HepG2 (cell line): ENCODE data around the gene CNTNAP1. TPM values are rescaled to one million over a fixed set of nuclear protein-coding genes. Genes with fewer than 3 reads are reported as not detected.
A peak's percentile ranks its signal among the peaks of the same experiment; 100 is the strongest.

Experiments used
- AHDC1 ChIP-seq: sonication (generic); formaldehyde crosslinking; IDR thresholded peaks from 2 replicates; pipeline ENCODE4 v1.5.1; 2020; ENCODE audit warnings: mild to moderate bottlenecking, missing genetic modification reagents, borderline replicate concordance
- DPF2 ChIP-seq: sonication (generic); formaldehyde crosslinking; IDR thresholded peaks from 2 replicates; pipeline ENCODE4 v1.4.0; 2020; ENCODE audit warnings: mild to moderate bottlenecking, low read depth, missing genetic modification reagents, borderline replicate concordance
- KMT2A ChIP-seq: sonication (generic); formaldehyde crosslinking; IDR thresholded peaks from 2 replicates; pipeline ENCODE4 v1.4.0; 2020; ENCODE audit warnings: missing genetic modification reagents
- MAFK ChIP-seq, 2 experiments: IDR thresholded peaks in 1 of 2; conservative IDR thresholded peaks in 1 of 2; 2 replicates each; pipeline ENCODE4 v1.6.1; 2011; ENCODE audit warnings: improper control_type of control experiment in 2 of 2, low read length in 2 of 2
- SKIL ChIP-seq: sonication (generic); formaldehyde crosslinking; IDR thresholded peaks from 2 replicates; pipeline ENCODE4 v1.8.0; 2022; ENCODE audit warnings: missing genetic modification reagents, mild to moderate bottlenecking, moderate library complexity, borderline replicate concordance
- SRSF9 ChIP-seq: fragments of 200-400 bp; formaldehyde crosslinking; IDR thresholded peaks from 2 replicates; pipeline ENCODE4 v1.6.1; 2018; ENCODE audit warnings: borderline replicate concordance, mild to moderate bottlenecking, low read depth, low read length; ENCODE audit not compliant: insufficient read depth, poor library complexity, severe bottlenecking
- TFDP1 ChIP-seq: IDR thresholded peaks from 2 replicates; pipeline ENCODE4 v1.6.1; 2016; ENCODE audit warnings: missing compliant biosample characterization, missing genetic modification reagents, borderline replicate concordance
- ZHX2 ChIP-seq, 2 experiments: sonication (generic) in 1 of 2; formaldehyde crosslinking in 1 of 2; IDR thresholded peaks; 2 replicates each; pipeline versions ENCODE4 v1.6.1 to v1.9.0; 2014 to 2022; ENCODE audit warnings: antibody characterized with exemption in 1 of 2, borderline replicate concordance in 1 of 2, inconsistent platforms in 1 of 2, low read depth in 1 of 2, missing genetic modification reagents in 1 of 2
- ZMYM4 ChIP-seq: sonication (generic); formaldehyde crosslinking; IDR thresholded peaks from 2 replicates; pipeline ENCODE4 v1.8.1; 2023; ENCODE audit warnings: mild to moderate bottlenecking, missing genetic modification reagents
- ZNF652 ChIP-seq: IDR thresholded peaks from 2 replicates; pipeline ENCODE4 v1.6.1; 2016; ENCODE audit warnings: low read depth, borderline replicate concordance
- ZNF672 ChIP-seq: sonication (generic); formaldehyde crosslinking; IDR thresholded peaks from 2 replicates; pipeline ENCODE4 v1.8.1; 2022; ENCODE audit warnings: missing genetic modification reagents
- polyA plus RNA-seq, 8 experiments: library from polyadenylated mRNA; depleted of rRNA in 3 of 8; stranded (reverse) in 7 of 8; unstranded in 1 of 8; fragments of >200 nt; fragmentation: Illumina TruSeq in 4 of 8; extraction: Trizol in 4 of 8; gene quantifications; 2 replicates each; pipeline versions ENCODE4 v1.2.1 to v1.2.3, GENCODE V29; 2011 to 2016; ENCODE audit warnings: low read depth in 4 of 8, missing spikeins in 1 of 8, mixed read lengths in 1 of 8; ENCODE audit not compliant: insufficient read depth in 1 of 8
- total RNA-seq, 5 experiments: library from RNA; depleted of rRNA; stranded (reverse); fragments of >200 nt; fragmentation: Illumina TruSeq; extraction: Trizol; gene quantifications; 2 replicates each; pipeline ENCODE4 v1.2.3, GENCODE V29; 2016; ENCODE audit warnings: low read depth in 1 of 5

Gene CNTNAP1
- total and polyA plus RNA-seq, 2 of the 13 experiments (the other 11 are each of a cell fraction or from before 2014, with no cell fraction given), result 4.5 to 7.7 TPM

GRCh38 chr17:42677012-42677857, 5.1 kb upstream of the CNTNAP1 start (continued):
- TF ChIP-seq ZHX2 (IDR thresholded peaks at IDR 0.05; ENCODE audit: low read depth), result peak; percentile 57; the same call in 1 of the 2 replicates
- no peak for TF ChIP-seq ZHX2 (CRISPR knock-in tag; IDR thresholded peaks at IDR 0.05; ENCODE audit: borderline replicate concordance)
- TF ChIP-seq TFDP1 (CRISPR knock-in tag), result peak; percentile 89
- TF ChIP-seq MAFK (conservative IDR thresholded peaks at IDR 0.05 in 1 of 2, IDR thresholded peaks at IDR 0.05 in 1 of 2; ENCODE audit: low read length in 2 of 2), result no peak
- TF ChIP-seq AHDC1 (CRISPR knock-in tag), result no peak
- no peak for TF ChIP-seq SKIL (CRISPR knock-in tag)
- no peak for TF ChIP-seq ZNF672
- no peak for TF ChIP-seq KMT2A (CRISPR knock-in tag)
- no peak for TF ChIP-seq SRSF9
- TF ChIP-seq ZMYM4 (CRISPR knock-in tag), result peak; percentile 53; the same call in 1 of the 2 replicates
- peak; percentile 98 for TF ChIP-seq ZNF652
- TF ChIP-seq DPF2 (CRISPR knock-in tag), result no peak
